IMR-90 (cell line): ENCODE data around the gene PALLD. TPM values are rescaled to one million over a fixed set of nuclear protein-coding genes. Genes with fewer than 3 reads are reported as not detected.
A peak's percentile ranks its signal among the peaks of the same experiment; 100 is the strongest.

Experiments
- ATAC-seq: fragments of 200-7000 bp; cut with Tn5 transposase; 2 replicates; pipeline ENCODE4 v1.9.1; 2020; ENCODE audit warnings: low read depth, mild to moderate bottlenecking, moderate library complexity
- BruUV-seq: library from RNA; stranded (reverse); fragments of 400-500 nt; replicated peaks from 2 replicates; lab custom pipeline; 2021; lab: Mats Ljungman, UMichigan
- CTCF ChIA-PET: fragments of 300-600 bp; formaldehyde crosslinking; extraction: SDS; loops from one replicate; lab custom pipeline; 2021; ENCODE audit warnings: antibody characterized with exemption; lab: Yijun Ruan, JAX
- POLR2A ChIA-PET: fragments of 300-600 bp; sonication (Branson Sonifier 250); formaldehyde crosslinking; loops from one replicate; lab custom pipeline; 2022; ENCODE audit warnings: antibody characterized with exemption; ENCODE audit not compliant: unreplicated experiment; lab: Charles Lee
- DNase-seq: peaks from one replicate; pipeline ENCODE4 v3.0.0; 2013
- H2AFZ ChIP-seq: replicated peaks from 2 replicates; pipeline ENCODE3; 2013; ENCODE audit warnings: low read length, mild to moderate bottlenecking; ENCODE audit not compliant: poor library complexity
- H2AK5ac ChIP-seq: 2 replicates; pipeline ENCODE4 v1.6.1; 2013; ENCODE audit warnings: low read depth, low read length, inconsistent platforms
- H2AK9ac ChIP-seq: replicated peaks from 2 replicates; pipeline ENCODE3; 2013; ENCODE audit warnings: mild to moderate bottlenecking, low read depth, low read length, moderate library complexity; ENCODE audit not compliant: poor library complexity
- H2BK120ac ChIP-seq: 2 replicates; pipeline ENCODE4 v1.6.1; 2013; ENCODE audit warnings: low read depth, low read length, inconsistent platforms
- H2BK15ac ChIP-seq: 3 replicates; pipeline ENCODE4 v1.6.1; 2013; ENCODE audit warnings: low read depth, low read length, inconsistent platforms
- H2BK20ac ChIP-seq: 2 replicates; pipeline ENCODE4 v1.6.1; 2013; ENCODE audit warnings: low read depth, mild to moderate bottlenecking, inconsistent platforms, low read length, moderate library complexity
- H2BK5ac ChIP-seq: 2 replicates; pipeline ENCODE4 v1.6.1; 2013; ENCODE audit warnings: mild to moderate bottlenecking, low read depth, low read length, inconsistent platforms; ENCODE audit not compliant: poor library complexity, severe bottlenecking
- H3K14ac ChIP-seq: replicated peaks from 2 replicates; pipeline ENCODE4 v1.6.1; 2013; ENCODE audit warnings: low read depth, low read length, inconsistent platforms
- H3K18ac ChIP-seq: 2 replicates; pipeline ENCODE4 v1.6.1; 2013; ENCODE audit warnings: low read depth, low read length, control low read depth
- H3K23ac ChIP-seq: 2 replicates; pipeline ENCODE4 v1.6.1; 2013; ENCODE audit warnings: low read depth, low read length, inconsistent platforms
- H3K27ac ChIP-seq: 2 replicates; pipeline ENCODE4 v1.5.1; 2013; ENCODE audit warnings: mild to moderate bottlenecking, control low read depth, low read length; ENCODE audit not compliant: insufficient read depth
- H3K27me3 ChIP-seq: 2 replicates; pipeline ENCODE4 v1.6.1; 2013; ENCODE audit warnings: low read length; ENCODE audit not compliant: control insufficient read depth, insufficient read depth
- H3K36me3 ChIP-seq: 2 replicates; pipeline ENCODE4 v1.6.1; 2013; ENCODE audit warnings: low read length, mixed read lengths; ENCODE audit not compliant: control insufficient read depth, insufficient read depth
- H3K4ac ChIP-seq: 2 replicates; pipeline ENCODE4 v1.6.1; 2013; ENCODE audit warnings: low read depth, low read length, inconsistent platforms
- H3K4me1 ChIP-seq: 2 replicates; pipeline ENCODE4 v1.6.1; 2013; ENCODE audit warnings: low read length, mixed read lengths; ENCODE audit not compliant: control insufficient read depth, insufficient read depth
- H3K4me2 ChIP-seq: 2 replicates; pipeline ENCODE4 v1.6.1; 2013; ENCODE audit warnings: low read depth, mild to moderate bottlenecking, control low read depth, low read length, moderate library complexity
- H3K4me3 ChIP-seq: 2 replicates; pipeline ENCODE4 v1.5.1; 2013; ENCODE audit warnings: low read depth, mild to moderate bottlenecking, control low read depth, low read length, moderate library complexity; ENCODE audit not compliant: insufficient read depth
- H3K56ac ChIP-seq: 2 replicates; pipeline ENCODE4 v1.6.1; 2013; ENCODE audit warnings: low read length, inconsistent platforms; ENCODE audit not compliant: insufficient read depth; ENCODE audit errors: extremely low read depth
- H3K79me1 ChIP-seq, 2 experiments: 2 replicates each; pipeline ENCODE4 v1.6.1; 2013; ENCODE audit warnings: low read length in 2 of 2, inconsistent platforms in 1 of 2, low read depth in 1 of 2
- H3K9ac ChIP-seq: 2 replicates; pipeline ENCODE4 v1.6.1; 2013; ENCODE audit warnings: low read depth, low read length, control low read depth
- H3K9me1 ChIP-seq: 2 replicates; pipeline ENCODE4 v1.6.1; 2013; ENCODE audit warnings: low read length, inconsistent platforms; ENCODE audit not compliant: insufficient read depth
- H3K9me3 ChIP-seq: 2 replicates; pipeline ENCODE4 v1.6.1; 2013; ENCODE audit warnings: low read length; ENCODE audit not compliant: control insufficient read depth, insufficient read depth
- H4K20me1 ChIP-seq: 2 replicates; pipeline ENCODE4 v1.6.1; 2013; ENCODE audit warnings: low read length, inconsistent platforms; ENCODE audit not compliant: insufficient read depth
- H4K5ac ChIP-seq: 2 replicates; pipeline ENCODE4 v1.6.1; 2013; ENCODE audit warnings: mild to moderate bottlenecking, low read depth, low read length, control low read depth
- H4K8ac ChIP-seq, 2 experiments: 2 replicates each; pipeline ENCODE4 v1.6.1; 2013; ENCODE audit warnings: low read depth in 2 of 2, low read length in 2 of 2, control low read depth in 1 of 2, inconsistent platforms in 1 of 2
- H4K91ac ChIP-seq: 2 replicates; pipeline ENCODE4 v1.6.1; 2013; ENCODE audit warnings: low read depth, low read length, inconsistent platforms; ENCODE audit not compliant: insufficient read depth
- BHLHE40 ChIP-seq: fragments of 150-350 bp; IDR thresholded peaks from 2 replicates; pipeline ENCODE4 v1.6.1; 2016; ENCODE audit warnings: mild to moderate bottlenecking, low read depth, low read length
- CEBPB ChIP-seq: IDR thresholded peaks from 2 replicates; pipeline ENCODE4 v1.6.1; 2012; ENCODE audit warnings: low read depth, low read length, improper control_type of control experiment
- FOS ChIP-seq: fragments of 150-350 bp; IDR thresholded peaks from 2 replicates; pipeline ENCODE4 v1.6.1; 2016; ENCODE audit warnings: low read depth, low read length
- MAFK ChIP-seq: IDR thresholded peaks from 2 replicates; pipeline ENCODE4 v1.6.1; 2012; ENCODE audit warnings: low read depth, low read length, improper control_type of control experiment
- NFE2L2 ChIP-seq: fragments of 150-350 bp; IDR thresholded peaks from 2 replicates; pipeline ENCODE4 v1.6.1; 2016; ENCODE audit warnings: low read depth, mild to moderate bottlenecking, low read length
- POLR2A ChIP-seq: IDR thresholded peaks from 2 replicates; pipeline ENCODE4 v1.6.1; 2012; ENCODE audit warnings: mild to moderate bottlenecking, low read depth, low read length
- RAD21 ChIP-seq: IDR thresholded peaks from 2 replicates; pipeline ENCODE4 v1.6.1; 2012; ENCODE audit warnings: low read length, improper control_type of control experiment
- SMC3 ChIP-seq: fragments of 150-350 bp; IDR thresholded peaks from 2 replicates; pipeline ENCODE4 v1.6.1; 2016; ENCODE audit warnings: low read depth, mild to moderate bottlenecking, antibody characterized with exemption, low read length, moderate library complexity
- whole genome bisulfite sequencing, 2 experiments: methylation state at CpG; one replicate each; pipeline versions ENCODE4 v1.1.5 to v1.1.7; 2013; ENCODE audit warnings: missing lambda C conversion rate in 2 of 2; ENCODE audit not compliant: insufficient read length in 1 of 2; ENCODE audit errors: extremely low coverage in 2 of 2; 5-methylcytosine and 5-hydroxymethylcytosine counted together
- dilution Hi-C: fragments of 300-500 bp; cut with HindIII; formaldehyde crosslinking; loops from one replicate; pipeline ENCODE4 v1.14.3; 2018; ENCODE audit warnings: low sequenced_read_pairs; ENCODE audit not compliant: unreplicated experiment
- in situ Hi-C: fragments of 300-500 bp; cut with MboI; formaldehyde crosslinking; loops from 3 replicates; pipeline ENCODE4 v1.14.3; 2019; ENCODE audit warnings: low sequenced_read_pairs, inconsistent platforms, mixed read lengths
- intact Hi-C: fragments of 100-400 bp; cut with micrococcal nuclease; formaldehyde crosslinking; loops from 2 replicates; pipeline ENCODE4 v1.10.0; 2022
- polyA plus RNA-seq, 3 experiments: library from polyadenylated mRNA; depleted of rRNA; stranded (reverse); fragments of >200 nt; gene quantifications; 2 replicates each; pipeline ENCODE4 v1.2.3, GENCODE V29; 2012; ENCODE audit warnings: low replicate concordance in 1 of 3
- total RNA-seq: library from RNA; depleted of rRNA; stranded (reverse); fragments of >200 nt; gene quantifications from 2 replicates; pipeline ENCODE4 v1.2.3, GENCODE V29; 2012
- TF ChIP-seq, protein P1 (sequence below): conservative IDR thresholded peaks from 2 replicates; pipeline ENCODE4 v1.5.1; 2012; ENCODE audit warnings: mild to moderate bottlenecking, low read depth, low read length, improper control_type of control experiment
- TF ChIP-seq, protein P2 (sequence below): fragments of 150-350 bp; IDR thresholded peaks from 2 replicates; pipeline ENCODE4 v1.6.1; 2016; ENCODE audit warnings: low read depth, mild to moderate bottlenecking, low read length, moderate library complexity, borderline replicate concordance

PALLD gene
- total and polyA plus RNA-seq, 2 of the 4 experiments (the other 2 are of a cell fraction) = 91.0 to 91.9 TPM

DNA sequence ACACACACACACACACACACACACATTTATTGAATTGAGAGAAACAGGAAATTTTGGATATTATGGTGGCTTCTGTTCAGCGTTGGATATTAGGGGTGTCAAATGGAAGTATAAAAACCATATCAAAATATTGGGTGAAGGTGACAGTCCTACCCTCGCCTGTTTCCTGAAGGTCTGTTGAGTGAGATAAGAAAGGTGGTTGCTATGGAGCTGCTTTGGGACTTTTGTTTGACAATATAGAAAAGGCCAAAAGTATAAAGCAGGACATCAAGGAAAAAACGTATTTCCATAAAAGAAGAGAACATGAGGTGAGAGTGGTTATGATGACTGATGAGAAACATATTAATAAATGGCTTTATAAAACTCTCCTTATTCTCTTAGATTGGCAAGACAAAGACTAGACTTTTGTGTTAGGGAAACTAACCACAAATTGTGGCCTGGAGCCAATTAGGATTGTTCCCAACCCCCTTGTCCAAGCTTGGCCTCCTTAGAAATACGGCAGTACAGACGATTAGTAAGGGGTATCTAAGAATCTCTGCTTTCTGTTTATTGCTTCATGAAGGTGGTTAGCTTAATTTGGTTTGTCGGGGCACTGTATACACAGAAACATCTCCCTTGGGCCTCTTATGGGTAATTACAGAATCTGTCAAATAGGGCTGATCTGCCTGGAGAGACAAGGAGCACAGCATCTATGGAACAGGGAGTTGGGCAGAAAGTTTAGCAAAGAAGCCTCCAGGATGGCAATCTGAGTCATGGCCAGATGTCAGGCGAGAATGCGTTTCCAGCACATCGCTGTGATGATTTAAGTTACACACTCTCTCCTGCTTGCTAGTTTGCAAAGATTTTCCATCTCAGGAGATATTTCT is 315.2 kb downstream of the PALLD start:
- peak overlapping the region; percentile 84 for H3K4me2 ChIP-seq
- POLR2A ChIA-PET = no interaction called here
- peak; percentile 16 for ATAC-seq

More for the DNA sequence above, 315.2 kb downstream of the PALLD start:
- no peak overlapping the region; the same call in none of the 2 replicates for H3K23ac ChIP-seq
- peak overlapping the region; percentile 26 for H3K14ac ChIP-seq
- H4K91ac ChIP-seq = peak overlapping the region; percentile 49
- peak overlapping the region; percentile 87 for H3K18ac ChIP-seq
- peak; percentile 79 for DNase-seq
- H3K9me1 ChIP-seq = no peaks in the 10 kb centered on the region; the same call in 1 of the 2 replicates
- H3K27ac ChIP-seq = peak overlapping the region; percentile 19; the same call in 1 of the 2 replicates
- peak overlapping the region in 1 of 2 experiments; percentile 43; a peak in 2 of 4 replicates for H4K8ac ChIP-seq
- H2AFZ ChIP-seq = no peak overlapping the region
- peak overlapping the region; percentile 42 for H3K4ac ChIP-seq
- H2BK20ac ChIP-seq = peak overlapping the region; percentile 49
- H3K9me3 ChIP-seq = no peaks in the 10 kb centered on the region
- no TSS peak for BruUV-seq
- in situ Hi-C loops (no loop called here), dilution Hi-C loops (no loop called here), intact Hi-C loops (no loop called here)
- no peak overlapping the region for H3K9ac ChIP-seq
- H2AK5ac ChIP-seq = peak overlapping the region; percentile 47; the same call in 1 of the 2 replicates
- peak overlapping the region; percentile 25; the same call in 2 of the 3 replicates for H2BK15ac ChIP-seq
- no peaks in the 10 kb centered on the region for H3K27me3 ChIP-seq
- no peak overlapping the region; the same call in 1 of the 2 replicates for H3K56ac ChIP-seq
- WGBS, 2 experiments = 23% methylated on average over 3 of the region's 9 CpGs; no CpG with 5 or more reads in 1 of the 2 experiments
- H4K20me1 ChIP-seq = no peaks in the 10 kb centered on the region
- H3K79me1 ChIP-seq = no peaks in the 10 kb centered on the region
- peaks cover 17% of the 10 kb centered on the region for H3K4me1 ChIP-seq
- H2BK5ac ChIP-seq = peak overlapping the region; percentile 48
- H3K36me3 ChIP-seq = no peaks in the 10 kb centered on the region
- peak overlapping the region; percentile 60 for H2BK120ac ChIP-seq
- peak overlapping the region; percentile 76 for H4K5ac ChIP-seq
- H3K4me3 ChIP-seq = no peak overlapping the region
- CTCF ChIA-PET = no interaction called here
- TF ChIP-seq RAD21 (no peak), SMC3 (no peak), BHLHE40 (0 out of 2 replicates have a peak, but pooled peaks have one; percentile 9), POLR2A (no peak), CEBPB (no peak), MAFK (no peak), FOS (peak; percentile 20; the same call in 1 of the 2 replicates), NFE2L2 (no peak)
- TF ChIP-seq, protein P1, sequence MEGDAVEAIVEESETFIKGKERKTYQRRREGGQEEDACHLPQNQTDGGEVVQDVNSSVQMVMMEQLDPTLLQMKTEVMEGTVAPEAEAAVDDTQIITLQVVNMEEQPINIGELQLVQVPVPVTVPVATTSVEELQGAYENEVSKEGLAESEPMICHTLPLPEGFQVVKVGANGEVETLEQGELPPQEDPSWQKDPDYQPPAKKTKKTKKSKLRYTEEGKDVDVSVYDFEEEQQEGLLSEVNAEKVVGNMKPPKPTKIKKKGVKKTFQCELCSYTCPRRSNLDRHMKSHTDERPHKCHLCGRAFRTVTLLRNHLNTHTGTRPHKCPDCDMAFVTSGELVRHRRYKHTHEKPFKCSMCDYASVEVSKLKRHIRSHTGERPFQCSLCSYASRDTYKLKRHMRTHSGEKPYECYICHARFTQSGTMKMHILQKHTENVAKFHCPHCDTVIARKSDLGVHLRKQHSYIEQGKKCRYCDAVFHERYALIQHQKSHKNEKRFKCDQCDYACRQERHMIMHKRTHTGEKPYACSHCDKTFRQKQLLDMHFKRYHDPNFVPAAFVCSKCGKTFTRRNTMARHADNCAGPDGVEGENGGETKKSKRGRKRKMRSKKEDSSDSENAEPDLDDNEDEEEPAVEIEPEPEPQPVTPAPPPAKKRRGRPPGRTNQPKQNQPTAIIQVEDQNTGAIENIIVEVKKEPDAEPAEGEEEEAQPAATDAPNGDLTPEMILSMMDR = no peak
- TF ChIP-seq, protein P2, sequence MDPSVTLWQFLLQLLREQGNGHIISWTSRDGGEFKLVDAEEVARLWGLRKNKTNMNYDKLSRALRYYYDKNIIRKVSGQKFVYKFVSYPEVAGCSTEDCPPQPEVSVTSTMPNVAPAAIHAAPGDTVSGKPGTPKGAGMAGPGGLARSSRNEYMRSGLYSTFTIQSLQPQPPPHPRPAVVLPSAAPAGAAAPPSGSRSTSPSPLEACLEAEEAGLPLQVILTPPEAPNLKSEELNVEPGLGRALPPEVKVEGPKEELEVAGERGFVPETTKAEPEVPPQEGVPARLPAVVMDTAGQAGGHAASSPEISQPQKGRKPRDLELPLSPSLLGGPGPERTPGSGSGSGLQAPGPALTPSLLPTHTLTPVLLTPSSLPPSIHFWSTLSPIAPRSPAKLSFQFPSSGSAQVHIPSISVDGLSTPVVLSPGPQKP = no peak
- H2AK9ac ChIP-seq = no peak overlapping the region
